Measurements from ENCODE around the gene SNED1. TPM values are rescaled to one million over a fixed set of nuclear protein-coding genes. Genes with fewer than 3 reads are reported as not detected.

The SNED1 gene
- total RNA-seq, 2 experiments from 2014 or later, result 1.4 to 1.8 TPM

- H3K36me3 Mint-ChIP-seq (ENCODE audit: low read depth), result no peaks in the 10 kb centered on the region
- no peak for ATAC-seq
- DNase-seq, result no peak
- intact Hi-C loops (cut with micrococcal nuclease), result no loop called here
- H3K4me3 Mint-ChIP-seq, result no peak overlapping the region
- H3K27ac Mint-ChIP-seq, result no peak overlapping the region
- no peaks in the 10 kb centered on the region for H3K27me3 Mint-ChIP-seq
- no peak for TF ChIP-seq CTCF (IDR thresholded peaks at IDR 0.05)
- peaks cover 4% of the 10 kb centered on the region for H3K4me1 Mint-ChIP-seq (ENCODE audit: low read depth)
- H3K9me3 Mint-ChIP-seq, result no peaks in the 10 kb centered on the region
- CTCF ChIA-PET, result interaction anchor here (1.3 kb wide), 1 partner anchor 13 kb away, joined by 8 read pairs; no protein-coding TSS in a partner anchor
- POLR2A ChIA-PET, result no interaction called here
Observed at GRCh38 chr2:241064802-241065354, 66.5 kb downstream of the SNED1 start.

- Mint-ChIP-seq H3K36me3 (ENCODE audit: low read depth) (no peaks in the 10 kb centered on the region), H3K27me3 (no peaks in the 10 kb centered on the region), H3K4me3 (no peak overlapping the region), H3K9me3 (no peaks in the 10 kb centered on the region), H3K4me1 (ENCODE audit: low read depth) (peaks cover 4% of the 10 kb centered on the region), H3K27ac (no peak overlapping the region)
- ATAC-seq (no peak), DNase-seq (no peak)
- no peak for TF ChIP-seq CTCF (IDR thresholded peaks at IDR 0.05)
- intact Hi-C loops (cut with micrococcal nuclease), result no loop called here
- ChIA-PET CTCF (interaction anchor here (1.3 kb wide), 1 partner anchor 13 kb away, joined by 8 read pairs; no protein-coding TSS in a partner anchor), POLR2A (no interaction called here)
Observed at GRCh38 chr2:241065355-241065803, 67.0 kb downstream of the SNED1 start.

GRCh38 chr2:241066171-241066892, 67.9 kb downstream of the SNED1 start:
- ATAC-seq, result no peak
- H3K9me3 Mint-ChIP-seq, result no peaks in the 10 kb centered on the region
- no peak overlapping the region for H3K4me3 Mint-ChIP-seq
- H3K36me3 Mint-ChIP-seq (ENCODE audit: low read depth), result no peaks in the 10 kb centered on the region
- peaks cover 4% of the 10 kb centered on the region for H3K4me1 Mint-ChIP-seq (ENCODE audit: low read depth)
- intact Hi-C loops (cut with micrococcal nuclease), result no loop called here
- no peaks in the 10 kb centered on the region for H3K27me3 Mint-ChIP-seq
- POLR2A ChIA-PET, result no interaction called here
- CTCF ChIA-PET, result no interaction called here
- DNase-seq, result no peak
- H3K27ac Mint-ChIP-seq, result no peak overlapping the region
- no peak for TF ChIP-seq CTCF (IDR thresholded peaks at IDR 0.05)

- H3K9me3 Mint-ChIP-seq, result no peaks in the 10 kb centered on the region
- peaks cover 4% of the 10 kb centered on the region for H3K4me1 Mint-ChIP-seq (ENCODE audit: low read depth)
- ChIA-PET POLR2A (no interaction called here), CTCF (no interaction called here)
- H3K27me3 Mint-ChIP-seq, result no peaks in the 10 kb centered on the region
- H3K27ac Mint-ChIP-seq, result no peak overlapping the region
- intact Hi-C loops (cut with micrococcal nuclease), result no loop called here
- DNase-seq, result no peak
- H3K36me3 Mint-ChIP-seq (ENCODE audit: low read depth), result no peaks in the 10 kb centered on the region
- no peak overlapping the region for H3K4me3 Mint-ChIP-seq
- TF ChIP-seq CTCF (IDR thresholded peaks at IDR 0.05), result no peak
- ATAC-seq, result no peak
Observed at GRCh38 chr2:241066893-241067341, 68.5 kb downstream of the SNED1 start.

- intact Hi-C loops (cut with micrococcal nuclease), result no loop called here
- H3K9me3 Mint-ChIP-seq, result no peaks in the 10 kb centered on the region
- H3K4me3 Mint-ChIP-seq, result no peak overlapping the region
- no peak for DNase-seq
- no peak for TF ChIP-seq CTCF (IDR thresholded peaks at IDR 0.05)
- CTCF ChIA-PET, result no interaction called here
- ATAC-seq, result no peak
- peaks cover 4% of the 10 kb centered on the region for H3K4me1 Mint-ChIP-seq (ENCODE audit: low read depth)
- POLR2A ChIA-PET, result no interaction called here
- H3K27me3 Mint-ChIP-seq, result no peaks in the 10 kb centered on the region
- H3K36me3 Mint-ChIP-seq (ENCODE audit: low read depth), result no peaks in the 10 kb centered on the region
- H3K27ac Mint-ChIP-seq, result no peak overlapping the region
Observed at GRCh38 chr2:241067501-241068135, 69.2 kb downstream of the SNED1 start.

Measured in activated CD8-positive, alpha-beta T cell treated with anti-CD3 and anti-CD28 coated beads for 36 hours (primary cell).